Measurements from ENCODE around the gene ADGRE2.

DNA sequence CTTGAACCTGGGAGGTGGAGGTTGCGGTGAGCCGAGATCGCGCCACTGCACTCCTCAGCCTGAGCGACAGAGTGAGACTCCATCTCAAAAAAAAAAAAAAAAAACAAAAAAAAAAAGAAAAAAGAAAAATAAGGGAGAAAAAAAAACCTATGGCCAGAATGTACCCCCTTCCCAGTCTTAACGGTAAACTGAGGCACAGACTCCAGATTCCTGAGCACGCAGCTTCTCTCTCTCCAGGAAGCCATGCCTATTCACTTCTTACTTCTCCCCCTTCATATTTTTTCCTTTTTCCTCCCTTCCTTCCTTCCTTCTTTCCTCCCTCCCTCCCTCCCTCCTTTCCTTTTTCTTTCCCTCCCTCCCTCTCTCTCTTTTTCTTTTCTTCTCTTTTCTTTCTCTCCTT, 5.4 kb downstream of the ADGRE2 start:
- TF ChIP-seq YY1 (IDR thresholded peaks at IDR 0.05; ENCODE audit: insufficient read depth, insufficient read length): no peak
- TF ChIP-seq ZNF274 (IDR thresholded peaks at IDR 0.05; ENCODE audit: low read depth, low read length): no peak
- TF ChIP-seq SUZ12 (IDR thresholded peaks at IDR 0.05; ENCODE audit: extremely low read depth, insufficient read depth, insufficient read length): no peak
